ENCODE results near the gene GATB.

The GATB gene

DNA sequence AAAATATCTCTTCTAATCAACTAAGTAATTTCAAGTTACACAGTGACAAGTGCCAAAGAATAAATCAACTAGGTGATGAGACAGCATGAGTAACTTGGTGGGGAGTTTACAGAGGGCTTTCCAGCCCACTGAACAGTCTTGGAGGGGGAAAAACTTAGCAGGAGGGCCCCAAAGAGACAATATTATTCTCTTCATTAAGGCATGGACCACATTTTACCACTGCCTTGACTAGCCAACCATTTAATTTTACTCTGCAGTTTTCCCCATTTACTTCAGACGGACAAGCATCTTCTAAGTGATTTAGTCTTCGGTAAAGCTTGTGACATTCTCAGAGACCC, 25.3 kb upstream of the GATB start:
- Histone ChIP-seq H3K4me1 (ENCODE audit: insufficient read depth, low read length, severe bottlenecking) (no peaks in the 10 kb centered on the region), H2AFZ (ENCODE audit: low read length) (no peak overlapping the region), H3F3A (ENCODE audit: insufficient read depth, low read length) (no peaks in the 10 kb centered on the region), H3K9me2 (ENCODE audit: low read depth, low read length) (no peaks in the 10 kb centered on the region), H4K20me1 (ENCODE audit: insufficient read depth, low read length) (no peaks in the 10 kb centered on the region), H3K36me3 (ENCODE audit: insufficient read depth, low read length) (no peaks in the 10 kb centered on the region), H3K27ac (ENCODE audit: low read depth, low read length, poor library complexity, severe bottlenecking) (no peak overlapping the region), H3K9me3 (ENCODE audit: low read length) (no peaks in the 10 kb centered on the region), H3K79me2 (ENCODE audit: insufficient read depth, low read length) (no peaks in the 10 kb centered on the region), H3K4me2 (ENCODE audit: low read length) (no peak overlapping the region), H3K4me3 (ENCODE audit: low read depth, low read length, poor library complexity, severe bottlenecking) (no peak overlapping the region), H3K9ac (ENCODE audit: low read length) (no peak overlapping the region), H3K27me3 (ENCODE audit: insufficient read depth, low read length) (no peaks in the 10 kb centered on the region; the same call in 1 of the 2 replicates)
- TF ChIP-seq EZH2 (IDR thresholded peaks at IDR 0.05; ENCODE audit: borderline replicate concordance, low read length) (no peak), CTCF (IDR thresholded peaks at IDR 0.05; ENCODE audit: low read length) (no peak)

GRCh38 chr4:151785484-151786157, 24.8 kb upstream of the GATB start:
- Histone ChIP-seq H3K4me1 (ENCODE audit: insufficient read depth, low read length, severe bottlenecking) (no peaks in the 10 kb centered on the region), H3K36me3 (ENCODE audit: insufficient read depth, low read length) (no peaks in the 10 kb centered on the region), H2AFZ (ENCODE audit: low read length) (no peak overlapping the region), H3K9me2 (ENCODE audit: low read depth, low read length) (no peaks in the 10 kb centered on the region), H3K9ac (ENCODE audit: low read length) (no peak overlapping the region), H3K27me3 (ENCODE audit: insufficient read depth, low read length) (no peaks in the 10 kb centered on the region; the same call in 1 of the 2 replicates), H3K4me2 (ENCODE audit: low read length) (no peak overlapping the region), H4K20me1 (ENCODE audit: insufficient read depth, low read length) (no peaks in the 10 kb centered on the region), H3K4me3 (ENCODE audit: low read depth, low read length, poor library complexity, severe bottlenecking) (no peak overlapping the region), H3K9me3 (ENCODE audit: low read length) (no peaks in the 10 kb centered on the region), H3F3A (ENCODE audit: insufficient read depth, low read length) (no peaks in the 10 kb centered on the region), H3K79me2 (ENCODE audit: insufficient read depth, low read length) (no peaks in the 10 kb centered on the region), H3K27ac (ENCODE audit: low read depth, low read length, poor library complexity, severe bottlenecking) (no peak overlapping the region)
- TF ChIP-seq EZH2 (IDR thresholded peaks at IDR 0.05; ENCODE audit: borderline replicate concordance, low read length) = no peak
- TF ChIP-seq CTCF (IDR thresholded peaks at IDR 0.05; ENCODE audit: low read length) = no peak

DNA sequence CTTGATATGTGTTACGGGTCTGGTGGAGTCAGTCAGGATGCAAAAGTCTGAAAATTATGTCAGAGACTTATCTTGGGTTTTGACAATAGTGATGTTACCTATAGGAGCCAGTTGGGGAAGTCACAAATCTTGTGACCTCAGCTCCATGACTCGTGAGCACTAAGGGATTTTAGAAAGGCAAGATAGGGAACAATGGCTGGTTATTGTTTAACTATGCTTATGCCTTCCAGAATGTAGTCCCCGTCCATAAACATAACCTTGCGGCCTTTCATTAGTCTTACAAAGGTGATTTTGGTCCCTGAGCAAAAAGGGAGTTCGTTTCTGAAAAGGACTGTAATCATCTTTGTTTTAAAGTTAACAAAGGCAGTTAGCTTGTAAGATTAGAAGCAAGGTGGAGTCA, 23.9 kb upstream of the GATB start:
- no peaks in the 10 kb centered on the region for H3K79me2 ChIP-seq (ENCODE audit: insufficient read depth, low read length)
- H3K4me2 ChIP-seq (ENCODE audit: low read length) = no peak overlapping the region
- no peaks in the 10 kb centered on the region for H3K4me1 ChIP-seq (ENCODE audit: insufficient read depth, low read length, severe bottlenecking)
- no peak overlapping the region for H3K9ac ChIP-seq (ENCODE audit: low read length)
- no peaks in the 10 kb centered on the region for H3K9me2 ChIP-seq (ENCODE audit: low read depth, low read length)
- H3K27ac ChIP-seq (ENCODE audit: low read depth, low read length, poor library complexity, severe bottlenecking) = no peak overlapping the region
- no peaks in the 10 kb centered on the region for H3K9me3 ChIP-seq (ENCODE audit: low read length)
- no peaks in the 10 kb centered on the region for H4K20me1 ChIP-seq (ENCODE audit: insufficient read depth, low read length)
- H2AFZ ChIP-seq (ENCODE audit: low read length) = no peak overlapping the region
- no peaks in the 10 kb centered on the region; the same call in 1 of the 2 replicates for H3K27me3 ChIP-seq (ENCODE audit: insufficient read depth, low read length)
- H3K4me3 ChIP-seq (ENCODE audit: low read depth, low read length, poor library complexity, severe bottlenecking) = no peak overlapping the region
- no peaks in the 10 kb centered on the region for H3K36me3 ChIP-seq (ENCODE audit: insufficient read depth, low read length)
- H3F3A ChIP-seq (ENCODE audit: insufficient read depth, low read length) = no peaks in the 10 kb centered on the region
- no peak for TF ChIP-seq CTCF (IDR thresholded peaks at IDR 0.05; ENCODE audit: low read length)
- no peak for TF ChIP-seq EZH2 (IDR thresholded peaks at IDR 0.05; ENCODE audit: borderline replicate concordance, low read length)
